ENCODE measurements around the gene GIPR. TPM values are rescaled to one million over a fixed set of nuclear protein-coding genes. Genes with fewer than 3 reads are reported as not detected.
"Not testable (repeated sequence)": the region's sequence is repeated elsewhere in the genome, so short reads cannot be mapped to it uniquely, and the experiment has no call there.

GIPR gene
- polyA plus RNA-seq (2013, experiment 1 of 2) = 10.8 TPM
- polyA plus RNA-seq (2013, experiment 2 of 2) = 9.3 TPM

DNA sequence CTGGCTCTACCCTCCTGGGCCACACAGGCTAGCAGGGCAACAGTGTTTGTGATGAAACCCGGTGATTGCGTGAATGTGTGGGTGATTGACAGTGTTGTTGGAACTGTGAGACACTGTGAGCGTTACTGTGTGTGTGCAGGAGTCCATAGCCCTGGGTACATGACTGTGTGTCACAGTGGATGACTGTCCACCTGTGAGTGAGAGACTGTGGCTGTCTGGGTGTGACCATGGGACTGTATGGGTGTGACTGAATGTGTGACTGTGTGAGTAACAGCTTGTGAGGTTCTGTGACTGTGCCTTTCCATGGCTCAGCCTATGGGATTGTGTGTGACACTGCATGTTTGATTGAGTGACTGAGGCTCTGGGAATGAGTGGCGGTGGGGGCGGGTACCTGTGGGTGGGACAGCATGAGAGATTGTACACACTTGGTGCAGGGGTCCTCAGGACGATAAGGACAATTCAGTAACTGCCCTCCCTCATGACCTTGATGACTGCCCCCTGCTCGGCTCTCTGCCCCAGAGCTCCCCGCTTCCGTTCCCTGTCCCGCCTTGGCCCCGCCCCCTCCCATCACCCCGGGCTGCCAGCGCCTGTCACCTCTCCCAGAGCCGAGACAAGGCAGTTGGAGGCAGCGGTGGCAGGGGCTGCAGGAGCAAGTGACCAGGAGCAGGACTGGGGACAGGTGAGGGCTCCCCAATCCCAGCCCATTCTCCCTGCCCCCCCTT, at the start of gene GIPR:
GIPR (plus strand) TSS at position 602 of the 722 bp plus-strand sequence. CDS start 1,300 bp downstream, outside the sequence.
- peaks cover 9% of the 10 kb centered on the region for H3K4me1 ChIP-seq (ENCODE audit: control insufficient read depth, insufficient read depth, low read length, poor library complexity, severe bottlenecking)
- peak within 1 kb of the TSS; percentile 50 for H3K4me3 ChIP-seq (ENCODE audit: extremely low read depth, insufficient read depth, low read length, poor library complexity, severe bottlenecking)
- H3K9me3 ChIP-seq (ENCODE audit: control insufficient read depth, low read length) = no peaks in the 10 kb centered on the region
- H3K36me3 ChIP-seq (ENCODE audit: control insufficient read depth, insufficient read depth, low read length) = no peaks in the 10 kb centered on the region
- peak within 1 kb of the TSS; percentile 23 for H3K27ac ChIP-seq (ENCODE audit: low read depth, low read length, severe bottlenecking)
- 17 to 23% methylated on average over 9 to 15 of the region's 15 CpGs for WGBS, 2 experiments (ENCODE audit: insufficient coverage in 2 of 2)

GRCh38 chr19:45621389-45621788, 46.6 kb upstream of the GIPR start:
- Histone ChIP-seq H3K4me1 (ENCODE audit: control insufficient read depth, insufficient read depth, low read length, poor library complexity, severe bottlenecking) (no peaks in the 10 kb centered on the region), H3K36me3 (ENCODE audit: control insufficient read depth, insufficient read depth, low read length) (peaks cover 51% of the 10 kb centered on the region), H3K4me3 (ENCODE audit: extremely low read depth, insufficient read depth, low read length, poor library complexity, severe bottlenecking) (no peak overlapping the region), H3K9me3 (ENCODE audit: control insufficient read depth, low read length) (no peaks in the 10 kb centered on the region), H3K27ac (ENCODE audit: low read depth, low read length, severe bottlenecking) (no peak overlapping the region)
- 93 to 95% methylated on average over 15 to 16 of the region's 17 CpGs for WGBS, 2 experiments (ENCODE audit: insufficient coverage in 2 of 2)

DNA sequence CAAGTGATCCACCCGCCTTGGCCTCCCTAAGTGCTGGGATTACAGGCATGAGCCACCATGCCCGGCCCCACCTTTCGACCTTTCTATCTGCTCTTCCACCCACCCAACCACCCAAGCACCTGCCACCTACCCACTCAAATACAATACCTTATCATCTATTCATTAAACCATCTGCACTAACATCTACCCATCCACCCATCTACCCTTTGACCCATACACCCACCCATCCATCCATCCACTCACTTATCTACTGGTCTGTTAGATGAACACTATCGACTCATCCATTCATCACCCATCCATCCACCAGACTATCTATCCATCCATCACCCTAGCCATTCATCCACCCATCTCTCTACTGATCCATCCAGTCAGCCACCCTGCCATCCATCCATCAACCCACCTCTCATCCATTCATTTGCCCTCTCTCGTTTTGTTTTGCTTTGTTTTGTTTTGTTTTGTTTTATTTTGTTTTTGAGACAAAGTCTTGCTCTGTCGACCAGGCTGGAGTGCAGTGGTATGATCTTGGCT, 46.0 kb upstream of the GIPR start:
- H3K4me3 ChIP-seq (ENCODE audit: extremely low read depth, insufficient read depth, low read length, poor library complexity, severe bottlenecking) = no peak overlapping the region
- H3K36me3 ChIP-seq (ENCODE audit: control insufficient read depth, insufficient read depth, low read length) = peaks cover 54% of the 10 kb centered on the region
- WGBS, 2 experiments (ENCODE audit: insufficient coverage in 2 of 2) = 89 to 92% methylated on average over 4 to 6 of the region's 6 CpGs
- no peaks in the 10 kb centered on the region for H3K9me3 ChIP-seq (ENCODE audit: control insufficient read depth, low read length)
- no peaks in the 10 kb centered on the region for H3K4me1 ChIP-seq (ENCODE audit: control insufficient read depth, insufficient read depth, low read length, poor library complexity, severe bottlenecking)
- no peak overlapping the region for H3K27ac ChIP-seq (ENCODE audit: low read depth, low read length, severe bottlenecking)

- no peak overlapping the region for H3K4me3 ChIP-seq (ENCODE audit: extremely low read depth, insufficient read depth, low read length, poor library complexity, severe bottlenecking)
- WGBS, 2 experiments (ENCODE audit: insufficient coverage in 2 of 2) = 85 to 100% methylated on average over 1 of the region's 1 CpG
- H3K36me3 ChIP-seq (ENCODE audit: control insufficient read depth, insufficient read depth, low read length) = peaks cover 53% of the 10 kb centered on the region
- H3K4me1 ChIP-seq (ENCODE audit: control insufficient read depth, insufficient read depth, low read length, poor library complexity, severe bottlenecking) = no peaks in the 10 kb centered on the region
- H3K9me3 ChIP-seq (ENCODE audit: control insufficient read depth, low read length) = no peaks in the 10 kb centered on the region
- no peak overlapping the region for H3K27ac ChIP-seq (ENCODE audit: low read depth, low read length, severe bottlenecking)
These were observed 44.0 kb upstream of the GIPR start for GRCh38 chr19:45623984-45624383.

DNA sequence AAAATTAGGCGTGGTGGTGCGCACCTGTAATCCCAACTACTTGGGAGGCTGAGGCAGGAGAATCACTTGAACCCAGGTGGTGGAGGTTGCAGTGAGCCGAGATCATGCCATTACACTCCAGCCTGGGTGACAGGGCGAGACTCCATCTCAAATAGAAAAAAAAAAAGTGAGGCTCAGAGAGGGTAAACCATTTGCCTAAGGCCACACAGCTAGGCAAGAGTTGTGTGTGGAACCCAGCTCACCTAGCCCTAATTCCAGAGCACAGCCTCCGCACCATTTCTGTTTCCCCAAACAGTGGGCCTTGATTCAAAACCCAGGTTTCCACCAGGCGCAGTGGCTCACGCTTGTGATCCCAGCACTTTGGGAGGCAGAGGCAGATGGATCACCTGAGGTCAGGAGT, 39.8 kb upstream of the GIPR start:
- 92 to 96% methylated on average over 4 to 7 of the region's 7 CpGs for WGBS, 2 experiments (ENCODE audit: insufficient coverage in 2 of 2)
- not testable (repeated sequence) for H3K27ac ChIP-seq (ENCODE audit: low read depth, low read length, severe bottlenecking)

GRCh38 chr19:45629704-45630103, 38.3 kb upstream of the GIPR start:
- 89 to 92% methylated on average over 2 to 3 of the region's 4 CpGs for WGBS, 2 experiments (ENCODE audit: insufficient coverage in 2 of 2)
- Histone ChIP-seq H3K27ac (ENCODE audit: low read depth, low read length, severe bottlenecking) (no peak overlapping the region), H3K36me3 (ENCODE audit: control insufficient read depth, insufficient read depth, low read length) (peaks cover 32% of the 10 kb centered on the region), H3K4me1 (ENCODE audit: control insufficient read depth, insufficient read depth, low read length, poor library complexity, severe bottlenecking) (peaks cover 11% of the 10 kb centered on the region), H3K9me3 (ENCODE audit: control insufficient read depth, low read length) (no peaks in the 10 kb centered on the region), H3K4me3 (ENCODE audit: extremely low read depth, insufficient read depth, low read length, poor library complexity, severe bottlenecking) (no peak overlapping the region)

More for the DNA sequence above, 39.8 kb upstream of the GIPR start:
- H3K4me3 ChIP-seq (ENCODE audit: extremely low read depth, insufficient read depth, low read length, poor library complexity, severe bottlenecking); H3K9me3 ChIP-seq (ENCODE audit: control insufficient read depth, low read length): not testable (repeated sequence)
- peaks cover 10% of the 10 kb centered on the region for H3K4me1 ChIP-seq (ENCODE audit: control insufficient read depth, insufficient read depth, low read length, poor library complexity, severe bottlenecking)
- peaks cover 38% of the 10 kb centered on the region for H3K36me3 ChIP-seq (ENCODE audit: control insufficient read depth, insufficient read depth, low read length)

DNA sequence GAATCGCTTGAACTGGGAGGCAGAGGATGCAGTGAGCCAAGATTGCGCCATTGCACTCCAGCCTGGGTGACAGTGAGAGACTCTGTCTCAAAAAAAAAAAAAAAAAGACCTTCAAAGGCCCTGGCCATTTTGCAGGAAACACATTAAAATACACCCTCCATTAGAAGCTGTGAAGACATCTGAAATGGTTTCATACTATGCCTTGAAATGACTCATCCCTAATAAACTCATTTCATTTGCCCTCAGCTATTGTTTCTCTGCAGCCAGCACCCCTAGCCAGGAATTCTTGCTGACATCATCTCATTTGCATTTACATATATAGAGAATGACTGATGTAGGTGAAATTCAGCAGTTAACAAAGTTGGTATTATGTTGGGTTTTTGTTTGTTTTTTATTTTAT, 37.6 kb upstream of the GIPR start:
- peaks cover 11% of the 10 kb centered on the region for H3K4me1 ChIP-seq (ENCODE audit: control insufficient read depth, insufficient read depth, low read length, poor library complexity, severe bottlenecking)
- 83 to 89% methylated on average over 1 to 2 of the region's 2 CpGs for WGBS, 2 experiments (ENCODE audit: insufficient coverage in 2 of 2)
- peaks cover 31% of the 10 kb centered on the region for H3K36me3 ChIP-seq (ENCODE audit: control insufficient read depth, insufficient read depth, low read length)
- no peak overlapping the region for H3K4me3 ChIP-seq (ENCODE audit: extremely low read depth, insufficient read depth, low read length, poor library complexity, severe bottlenecking)
- no peak overlapping the region for H3K27ac ChIP-seq (ENCODE audit: low read depth, low read length, severe bottlenecking)
- no peaks in the 10 kb centered on the region for H3K9me3 ChIP-seq (ENCODE audit: control insufficient read depth, low read length)

GRCh38 chr19:45632468-45633196, 35.4 kb upstream of the GIPR start:
- H3K4me3 ChIP-seq (ENCODE audit: extremely low read depth, insufficient read depth, low read length, poor library complexity, severe bottlenecking) = no peak overlapping the region
- H3K36me3 ChIP-seq (ENCODE audit: control insufficient read depth, insufficient read depth, low read length) = peaks cover 17% of the 10 kb centered on the region
- H3K4me1 ChIP-seq (ENCODE audit: control insufficient read depth, insufficient read depth, low read length, poor library complexity, severe bottlenecking) = peaks cover 13% of the 10 kb centered on the region
- whole genome bisulfite sequencing, 2 experiments (ENCODE audit: insufficient coverage in 2 of 2) = 23 to 30% methylated on average over 11 to 15 of the region's 27 CpGs
- no peaks in the 10 kb centered on the region for H3K9me3 ChIP-seq (ENCODE audit: control insufficient read depth, low read length)
- H3K27ac ChIP-seq (ENCODE audit: low read depth, low read length, severe bottlenecking) = no peak overlapping the region

- 86 to 100% methylated on average over 1 of the region's 1 CpG for WGBS, 2 experiments (ENCODE audit: insufficient coverage in 2 of 2)
- Histone ChIP-seq H3K4me1 (ENCODE audit: control insufficient read depth, insufficient read depth, low read length, poor library complexity, severe bottlenecking) (peaks cover 16% of the 10 kb centered on the region), H3K36me3 (ENCODE audit: control insufficient read depth, insufficient read depth, low read length) (no peaks in the 10 kb centered on the region), H3K9me3 (ENCODE audit: control insufficient read depth, low read length) (no peaks in the 10 kb centered on the region), H3K4me3 (ENCODE audit: extremely low read depth, insufficient read depth, low read length, poor library complexity, severe bottlenecking) (no peak overlapping the region), H3K27ac (ENCODE audit: low read depth, low read length, severe bottlenecking) (no peak overlapping the region)
These were observed 31.7 kb upstream of the GIPR start for GRCh38 chr19:45636275-45636674.

- Histone ChIP-seq H3K4me3 (ENCODE audit: extremely low read depth, insufficient read depth, low read length, poor library complexity, severe bottlenecking) (no peak overlapping the region), H3K4me1 (ENCODE audit: control insufficient read depth, insufficient read depth, low read length, poor library complexity, severe bottlenecking) (peaks cover 17% of the 10 kb centered on the region), H3K27ac (ENCODE audit: low read depth, low read length, severe bottlenecking) (no peak overlapping the region), H3K36me3 (ENCODE audit: control insufficient read depth, insufficient read depth, low read length) (no peaks in the 10 kb centered on the region), H3K9me3 (ENCODE audit: control insufficient read depth, low read length) (no peaks in the 10 kb centered on the region)
- WGBS, 2 experiments (ENCODE audit: insufficient coverage in 2 of 2) = 80% methylated on average over 1 of the region's 2 CpGs; no CpG with 5 or more reads in 1 of the 2 experiments
These were observed 31.1 kb upstream of the GIPR start for GRCh38 chr19:45636902-45637301.

Data from mesodermal cell (in vitro differentiated cells).